HG02973 (cell line): ENCODE results near the gene KLHL11.
"Not testable (repeated sequence)": the region's sequence is repeated elsewhere in the genome, so short reads cannot be mapped to it uniquely, and the experiment has no call there.

ENCODE experiments used
- ATAC-seq: cut with Tn5 transposase; IDR thresholded peaks from one replicate; pipeline ENCODE4 v1.9.1; 2021; ENCODE audit warnings: moderate library complexity; ENCODE audit not compliant: unreplicated experiment

Gene KLHL11

GRCh38 chr17:41891135-41892020 is 26.2 kb upstream of the KLHL11 start:
- ATAC-seq: no peak

GRCh38 chr17:41888332-41888965 is 23.2 kb upstream of the KLHL11 start:
- no peak for ATAC-seq

DNA sequence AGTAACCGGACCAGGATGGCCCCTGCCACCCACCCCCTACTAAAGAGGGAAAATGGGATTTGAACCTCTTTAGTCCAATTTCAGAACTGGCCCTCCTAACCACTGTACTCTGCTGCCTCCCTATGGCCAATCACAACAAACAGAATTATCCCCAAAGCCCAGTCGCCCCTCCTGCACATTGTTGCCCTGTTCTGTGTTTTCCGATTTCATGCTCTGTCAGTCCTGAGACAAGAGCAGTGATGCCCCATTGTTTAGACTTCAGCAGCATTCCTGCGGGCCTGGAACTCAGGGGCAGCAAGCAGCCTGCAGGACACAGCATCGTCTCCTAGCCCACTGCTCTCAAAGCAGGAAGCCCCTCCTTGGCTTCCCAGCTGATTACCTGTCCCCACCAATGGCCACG is 20.5 kb upstream of the KLHL11 start:
- no peak for ATAC-seq

DNA sequence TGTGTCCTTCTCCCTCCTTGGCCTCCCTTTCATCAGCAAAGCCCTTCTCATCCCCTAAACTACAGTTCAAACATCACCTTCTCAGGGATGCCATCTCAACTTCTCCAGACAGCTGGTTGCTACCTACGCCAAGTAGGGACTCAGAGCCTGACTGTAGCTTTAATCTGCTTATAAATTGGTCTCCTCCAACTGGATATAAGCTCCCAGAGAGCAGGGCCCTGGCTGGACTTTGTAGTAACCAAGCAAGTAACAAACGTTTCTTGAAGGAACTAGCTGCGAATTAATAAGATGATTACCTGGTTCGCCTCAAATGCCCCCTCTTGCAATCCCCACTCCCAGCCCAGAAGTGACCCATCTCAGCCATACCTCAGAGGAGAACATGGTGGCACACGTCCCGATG is 17.5 kb upstream of the KLHL11 start:
- ATAC-seq: no peak

- no peak for ATAC-seq
Measured at GRCh38 chr17:41880130-41880529, 14.9 kb upstream of the KLHL11 start.

- not testable (repeated sequence) for ATAC-seq
Measured at GRCh38 chr17:41874293-41874670, 9.1 kb upstream of the KLHL11 start.

DNA sequence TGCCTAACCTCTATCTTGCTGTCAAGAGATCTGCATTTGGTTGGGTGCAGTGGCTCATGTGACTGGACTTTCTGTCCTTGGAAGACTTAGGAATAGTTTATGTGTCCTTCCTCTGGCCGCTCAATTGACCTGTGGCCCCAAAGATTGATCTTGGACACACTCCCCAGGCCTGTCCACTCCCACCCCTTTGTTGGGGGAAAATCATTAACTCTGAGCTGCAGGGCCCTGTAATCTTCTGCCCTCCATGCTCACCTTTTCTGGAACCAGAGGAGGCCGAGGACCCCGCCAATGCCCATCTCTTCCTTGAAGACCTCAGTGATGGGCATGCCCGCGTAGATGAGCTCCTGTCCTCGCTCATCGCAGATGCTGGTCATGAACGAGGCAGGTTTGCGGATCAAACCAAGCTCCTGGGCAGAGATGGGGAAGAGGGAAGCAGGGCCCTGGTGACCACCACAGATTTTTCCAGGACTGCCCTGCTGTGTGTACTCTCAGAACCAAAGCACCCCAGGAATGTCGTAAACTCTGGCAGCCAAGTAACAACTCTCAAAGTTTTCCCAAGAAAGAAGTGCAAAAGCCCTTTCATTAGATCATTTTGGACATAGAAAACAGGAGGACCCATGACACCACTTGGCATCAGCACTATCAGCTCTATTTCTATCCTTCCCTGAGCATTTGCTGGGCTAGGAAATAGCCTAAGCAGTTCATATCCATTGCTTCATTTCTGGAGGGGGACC is 8.5 kb upstream of the KLHL11 start:
- ATAC-seq: no peak

GRCh38 chr17:41871789-41872188 is 6.6 kb upstream of the KLHL11 start:
- no peak for ATAC-seq

- no peak for ATAC-seq
Measured at GRCh38 chr17:41870627-41871026, 5.4 kb upstream of the KLHL11 start.

- no peak for ATAC-seq
Measured at GRCh38 chr17:41870097-41870496, 4.9 kb upstream of the KLHL11 start.

DNA sequence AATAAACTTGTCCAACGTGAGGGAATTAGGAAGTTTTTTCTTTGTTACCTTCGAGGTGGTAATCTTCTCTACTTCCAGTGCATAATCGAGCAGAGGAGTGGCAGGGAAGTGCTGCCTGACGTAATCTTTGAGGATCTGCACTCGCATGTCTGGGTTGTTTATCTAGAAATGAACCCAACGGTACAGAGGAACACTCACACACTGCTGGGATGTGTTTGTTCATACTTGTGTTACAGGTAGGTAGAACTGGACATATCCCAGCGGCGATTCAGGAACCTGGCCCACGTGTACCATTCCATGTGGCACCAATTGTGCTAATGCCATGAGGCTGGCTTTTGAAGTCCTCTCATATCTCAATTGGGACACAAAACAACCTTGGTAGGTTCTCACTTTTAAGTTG is 4.2 kb upstream of the KLHL11 start:
- ATAC-seq: no peak

GRCh38 chr17:41868568-41868967 is 3.3 kb upstream of the KLHL11 start:
- no peak for ATAC-seq

DNA sequence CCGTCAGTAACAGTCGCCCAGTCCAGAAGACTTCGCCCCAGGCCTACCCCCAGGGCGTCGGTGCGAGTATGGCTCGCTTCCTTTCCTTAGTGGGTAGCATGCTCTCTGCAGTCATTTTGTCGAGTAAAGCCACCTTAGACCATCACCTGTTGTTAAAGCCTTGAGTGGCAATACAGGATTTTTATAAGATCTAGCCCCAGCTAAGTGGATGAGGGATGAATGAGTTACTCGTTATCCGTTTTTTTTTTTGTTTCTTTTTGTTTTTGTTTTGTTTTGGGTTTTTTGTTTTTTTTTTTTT is 322 bp upstream of the KLHL11 start:
- no peak for ATAC-seq

DNA sequence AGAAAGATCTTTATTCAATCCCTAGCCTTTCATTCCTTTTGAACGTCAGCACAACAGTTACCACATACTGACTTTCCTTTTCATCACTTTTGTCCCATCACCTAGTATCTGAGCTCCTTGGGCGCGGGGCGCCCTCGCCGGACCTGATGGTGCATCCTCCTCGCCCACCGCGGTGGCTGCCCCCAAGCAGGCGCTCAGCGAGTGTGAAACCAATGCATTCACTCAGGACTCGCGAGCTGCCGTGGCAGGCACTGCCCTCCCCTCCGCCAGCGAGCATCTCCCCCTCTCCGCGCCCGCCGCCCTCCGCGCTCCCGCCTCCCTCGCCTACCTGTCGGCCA is 756 bp downstream of the KLHL11 start:
- ATAC-seq: peak; percentile 20

DNA sequence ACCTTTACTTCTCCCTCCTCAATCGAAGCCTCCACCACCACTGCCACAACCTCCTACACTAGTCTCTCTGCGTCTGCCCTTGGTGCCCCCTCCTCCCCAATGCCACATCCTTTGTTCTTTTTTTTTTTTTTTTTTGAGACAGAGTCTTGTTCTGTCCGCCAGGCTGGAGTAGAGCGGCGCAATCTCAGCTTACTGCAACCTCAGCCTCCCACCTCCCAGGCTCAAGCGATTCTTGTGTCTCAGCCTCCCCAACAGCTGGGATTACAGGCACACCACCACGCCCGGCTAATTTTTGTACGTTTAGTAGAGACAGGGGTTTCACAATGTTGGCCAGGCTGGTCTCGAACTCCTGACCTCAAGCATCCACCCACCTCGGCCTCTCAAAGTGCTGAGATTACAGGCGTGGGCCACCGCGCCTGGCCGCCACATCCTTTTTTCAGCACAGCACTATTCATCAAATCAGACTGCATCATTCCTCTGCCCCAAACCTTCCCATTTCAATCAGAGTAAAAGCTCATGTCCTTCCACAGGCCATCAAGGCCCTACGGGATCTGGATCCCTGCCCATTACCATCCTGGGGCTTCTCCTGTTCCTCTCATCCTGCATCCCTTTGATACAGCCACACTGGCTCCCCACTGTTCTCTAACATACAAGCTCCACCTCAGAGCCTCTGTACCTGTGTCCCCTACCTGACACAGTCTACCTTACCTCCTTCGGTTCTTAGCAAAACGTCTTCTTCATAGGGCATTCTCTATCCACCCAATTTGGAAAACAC is 2.0 kb downstream of the KLHL11 start:
- ATAC-seq: no peak

DNA sequence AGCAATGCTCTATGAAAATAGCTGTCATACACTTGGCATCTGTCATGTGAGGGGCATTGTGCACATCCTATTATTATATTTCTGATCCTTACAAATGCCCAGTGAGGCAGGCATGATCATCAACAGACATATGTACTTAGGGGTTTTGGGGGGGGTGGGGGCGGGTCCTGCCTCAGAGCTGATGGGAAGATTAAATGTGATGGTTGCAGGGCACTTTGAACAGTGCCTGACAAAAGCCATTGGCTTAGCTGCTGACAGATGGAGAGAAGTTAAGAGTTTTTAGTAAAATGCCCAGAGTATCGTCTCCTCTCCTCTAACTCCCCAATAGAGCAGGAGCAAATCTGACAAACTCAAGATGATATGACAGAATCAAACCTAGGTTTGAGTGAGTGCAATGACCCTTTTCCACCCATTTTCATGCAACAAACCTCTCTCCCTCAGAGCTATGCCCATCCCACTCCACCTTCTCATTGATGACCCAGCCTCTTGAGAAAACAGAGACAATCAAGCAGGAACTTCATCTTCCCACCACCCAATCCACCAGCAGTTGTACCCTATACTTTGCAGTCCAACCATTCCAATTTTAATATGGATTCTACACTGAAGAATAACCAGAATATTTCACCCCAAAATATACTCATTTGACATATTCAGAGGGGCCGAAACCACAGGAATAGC is 4.8 kb downstream of the KLHL11 start:
- ATAC-seq: no peak

- not testable (repeated sequence) for ATAC-seq
Measured at GRCh38 chr17:41851382-41851781, 13.8 kb downstream of the KLHL11 start.

DNA sequence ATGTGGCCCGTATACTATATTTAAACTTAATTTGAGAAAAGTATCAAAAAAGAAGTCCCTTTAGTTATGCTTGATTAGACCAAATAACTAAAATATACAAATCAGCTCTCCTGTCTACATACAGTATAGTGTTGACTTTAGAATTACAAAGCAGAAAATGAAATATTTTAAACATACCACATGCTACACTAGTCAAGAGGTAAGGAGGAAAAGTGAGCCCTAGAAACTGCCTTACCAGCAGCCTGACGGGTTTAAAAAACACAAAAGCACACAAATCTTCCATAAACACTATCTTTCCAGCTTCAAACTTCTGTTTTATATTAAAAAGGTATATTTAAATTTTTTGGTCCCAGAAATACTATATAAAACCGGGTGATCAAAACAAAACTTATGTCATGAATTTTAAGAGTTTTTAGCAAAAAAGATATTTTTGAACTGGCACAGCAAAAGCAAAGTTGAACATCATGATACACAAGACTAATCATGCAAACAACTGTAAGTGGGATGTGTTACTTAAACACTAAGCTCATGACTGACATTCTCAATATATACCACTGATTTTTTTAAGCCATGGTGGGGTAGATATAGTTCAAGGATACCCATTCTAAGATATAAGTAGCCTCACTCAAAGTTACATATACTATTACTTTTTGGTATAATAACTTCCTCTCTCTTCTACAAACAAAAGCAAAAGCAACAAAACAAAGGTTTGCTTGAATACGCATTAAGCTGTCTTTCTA is 15.8 kb downstream of the KLHL11 start:
- no peak for ATAC-seq

- ATAC-seq: no peak
Measured at GRCh38 chr17:41848788-41849187, 16.4 kb downstream of the KLHL11 start.

DNA sequence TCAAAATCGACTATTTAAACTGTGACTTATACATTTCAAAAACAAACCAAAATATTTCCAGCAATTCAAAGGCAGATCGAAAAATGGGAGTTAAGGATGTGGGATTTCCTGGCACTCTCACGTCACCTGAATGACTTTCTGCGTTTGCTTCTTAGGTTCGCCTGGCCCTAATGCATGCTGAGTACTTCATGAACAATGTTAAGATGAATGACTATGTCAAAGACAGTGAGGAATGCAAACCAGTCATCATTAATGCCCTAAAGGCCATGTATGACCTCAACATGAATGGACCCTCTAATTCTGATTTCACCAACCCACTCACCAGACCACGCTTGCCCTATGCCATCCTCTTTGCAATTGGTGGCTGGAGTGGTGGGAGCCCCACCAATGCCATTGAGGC is 20.3 kb downstream of the KLHL11 start:
- ATAC-seq: no peak
